Endothelial cell of umbilical vein (primary cell): ENCODE results near the gene P2RY6. TPM values are rescaled to one million over a fixed set of nuclear protein-coding genes. Genes with fewer than 3 reads are reported as not detected.

Source experiments
- BruUV-seq: library from RNA; stranded (reverse); fragments of 400-500 nt; replicated peaks from 2 replicates; lab custom pipeline; 2021; lab: Mats Ljungman, UMichigan
- CTCF ChIA-PET: fragments of 300-600, 350-600 bp; sonication (Branson Sonifier 250); formaldehyde crosslinking; loops from one replicate; lab custom pipeline; 2021; ENCODE audit warnings: antibody characterized with exemption, inconsistent platforms; lab: Charles Lee
- POLR2A ChIA-PET: fragments of 300-600, 350-600 bp; sonication (Branson Sonifier 250); formaldehyde crosslinking; loops from one replicate; lab custom pipeline; 2021; ENCODE audit warnings: antibody characterized with exemption, inconsistent platforms; lab: Charles Lee
- DNase-seq: peaks from one replicate; pipeline ENCODE4 v3.0.0-alpha.2; 2011; ENCODE audit warnings: low read depth, low spot score
- FAIRE-seq: peaks from 2 replicates; lab custom pipeline; 2011; peaks lifted over from hg19 to GRCh38; lab: Jason Lieb, UNC
- H2AFZ ChIP-seq: 2 replicates; pipeline ENCODE4 v1.6.0; 2012; ENCODE audit warnings: low read depth, low read length, control low read depth, inconsistent platforms
- H3K27ac ChIP-seq: 2 replicates; pipeline ENCODE4 v1.5.1; 2011; ENCODE audit warnings: low read depth, mild to moderate bottlenecking, control low read depth, low read length, moderate library complexity; ENCODE audit not compliant: insufficient read depth
- H3K27me3 ChIP-seq, 2 experiments: 2 replicates each; pipeline versions ENCODE4 v1.6.0 to v1.6.1; 2011; ENCODE audit warnings: low read length in 2 of 2, mixed read lengths in 1 of 2; ENCODE audit not compliant: control insufficient read depth in 2 of 2, insufficient read depth in 2 of 2
- H3K36me3 ChIP-seq, 2 experiments: 2 replicates in 1 of 2; 3 replicates in 1 of 2; pipeline ENCODE4 v1.5.1; 2011; ENCODE audit warnings: low read length in 2 of 2, mild to moderate bottlenecking in 1 of 2, moderate library complexity in 1 of 2; ENCODE audit not compliant: control insufficient read depth in 2 of 2, insufficient read depth in 2 of 2; ENCODE audit errors: extremely low read depth in 1 of 2
- H3K4me1 ChIP-seq: 3 replicates; pipeline ENCODE4 v1.5.1; 2011; ENCODE audit warnings: mild to moderate bottlenecking, low read length; ENCODE audit not compliant: control insufficient read depth, insufficient read depth; ENCODE audit errors: extremely low read depth
- H3K4me2 ChIP-seq: 2 replicates; pipeline ENCODE4 v1.6.1; 2011; ENCODE audit warnings: low read length, control low read depth, mixed read lengths; ENCODE audit not compliant: insufficient read depth
- H3K4me3 ChIP-seq, 3 experiments: fragments of 200-600 bp in 1 of 3; sonication (generic), shearing (Covaris generic) in 1 of 3; replicated peaks in 1 of 3; 2 replicates each; pipeline ENCODE4 v1.5.1; 2011 to 2016; ENCODE audit warnings: control low read depth in 3 of 3, low read length in 3 of 3, mild to moderate bottlenecking in 2 of 3, inconsistent platforms in 1 of 3, low read depth in 1 of 3, moderate library complexity in 1 of 3; ENCODE audit not compliant: insufficient read depth in 1 of 3
- H3K79me2 ChIP-seq: 2 replicates; pipeline ENCODE4 v1.6.0; 2012; ENCODE audit warnings: low read length, inconsistent platforms; ENCODE audit not compliant: control insufficient read depth, insufficient read depth
- H3K9ac ChIP-seq: replicated peaks from 2 replicates; pipeline ENCODE3; 2011; ENCODE audit warnings: low read length, control low read depth; ENCODE audit not compliant: insufficient read depth; ENCODE audit errors: extremely low read depth
- H3K9me1 ChIP-seq: replicated peaks from 3 replicates; pipeline ENCODE4 v1.6.0; 2011; ENCODE audit warnings: mild to moderate bottlenecking, low read length; ENCODE audit not compliant: control insufficient read depth, insufficient read depth; ENCODE audit errors: extremely low read depth
- H3K9me3 ChIP-seq: replicated peaks from 2 replicates; pipeline ENCODE4 v1.5.1; 2012; ENCODE audit warnings: low read length, inconsistent platforms; ENCODE audit not compliant: control insufficient read depth, insufficient read depth
- H4K20me1 ChIP-seq: replicated peaks from 2 replicates; pipeline ENCODE3; 2011; ENCODE audit warnings: mild to moderate bottlenecking, low read length; ENCODE audit not compliant: control insufficient read depth, insufficient read depth; ENCODE audit errors: extremely low read depth
- CTCF ChIP-seq, 2 donors: IDR thresholded peaks; 1 replicate in 1 of 2; 2 replicates in 1 of 2; pipeline ENCODE4 v1.5.1; 2011; ENCODE audit warnings: low read length in 2 of 2, mild to moderate bottlenecking in 2 of 2, moderate library complexity in 2 of 2, control low read depth in 1 of 2, inconsistent platforms in 1 of 2, low read depth in 1 of 2; ENCODE audit not compliant: insufficient read depth in 1 of 2; ENCODE audit errors: extremely low read depth in 1 of 2
- EZH2 ChIP-seq: IDR thresholded peaks from 2 replicates; pipeline ENCODE4 v1.6.1; 2012; ENCODE audit warnings: borderline replicate concordance, low read depth, mild to moderate bottlenecking, moderate library complexity, low read length, inconsistent platforms; ENCODE audit not compliant: severe bottlenecking
- FOS ChIP-seq: IDR thresholded peaks from 2 replicates; pipeline ENCODE4 v1.6.1; 2011; ENCODE audit warnings: mild to moderate bottlenecking, low read length, moderate library complexity, borderline replicate concordance; ENCODE audit not compliant: insufficient read depth
- GATA2 ChIP-seq: IDR thresholded peaks from 2 replicates; pipeline ENCODE4 v1.7.0; 2011; ENCODE audit warnings: low read depth, mild to moderate bottlenecking, moderate library complexity, mixed read lengths, low read length; ENCODE audit not compliant: insufficient read length, insufficient read depth
- JUN ChIP-seq: IDR thresholded peaks from 2 replicates; pipeline ENCODE4 v1.6.1; 2011; ENCODE audit warnings: borderline replicate concordance, low read depth; ENCODE audit not compliant: insufficient read length, insufficient read depth
- MAX ChIP-seq: IDR thresholded peaks from 2 replicates; pipeline ENCODE4 v1.6.1; 2011; ENCODE audit not compliant: insufficient read depth, insufficient read length
- MYC ChIP-seq: IDR thresholded peaks from one replicate; pipeline ENCODE4 v1.6.1; 2011; ENCODE audit warnings: mild to moderate bottlenecking, low read depth, low read length
- POLR2A ChIP-seq: IDR thresholded peaks from 2 replicates; pipeline ENCODE4 v1.6.1; 2012; ENCODE audit warnings: low read depth, mild to moderate bottlenecking, control low read depth, low read length
- POLR2AphosphoS5 ChIP-seq: IDR thresholded peaks from 2 replicates; pipeline ENCODE4 v1.6.1; 2012; ENCODE audit warnings: low read depth, mild to moderate bottlenecking, control low read depth, low read length, moderate library complexity; ENCODE audit not compliant: insufficient read depth
- dilution Hi-C: fragments of 300-500 bp; cut with MboI; formaldehyde crosslinking; loops from one replicate; pipeline ENCODE4 v1.15.0; 2019; ENCODE audit warnings: low sequenced_read_pairs; ENCODE audit not compliant: extremely low pct_ligation_motif_present
- intact Hi-C: fragments of 100-400 bp; cut with micrococcal nuclease; formaldehyde crosslinking; loops from one replicate; pipeline ENCODE4 v1.10.0; 2022
- polyA plus RNA-seq, 4 experiments: library from polyadenylated mRNA; depleted of rRNA in 3 of 4; stranded (reverse) in 3 of 4; unstranded in 1 of 4; fragments of >200 nt; gene quantifications; 2 replicates each; pipeline versions ENCODE4 v1.2.1 to v1.2.3, GENCODE V29; 2011 to 2012; ENCODE audit warnings: missing spikeins in 1 of 4
- total RNA-seq: library from RNA; stranded (reverse); gene quantifications from 2 replicates; pipeline ENCODE4 v1.2.3, GENCODE V29; 2021

Gene P2RY6
- total and polyA plus RNA-seq, 2 donors (not counting 3 experiments of a cell fraction or from before 2014, with no cell fraction given): 0.47 TPM; not detected in 1

- no peak for DNase-seq
- no peak for FAIRE-seq
- Histone ChIP-seq H3K27me3 (no peaks in the 10 kb centered on the region), H3K4me1 (peaks cover 17% of the 10 kb centered on the region), H3K36me3 (no peaks in the 10 kb centered on the region), H3K9me3 (no peaks in the 10 kb centered on the region), H3K4me3 (no peak overlapping the region), H3K79me2 (no peaks in the 10 kb centered on the region), H3K9ac (no peak overlapping the region), H2AFZ (peak overlapping the region; percentile 3), H3K4me2 (no peak overlapping the region), H3K9me1 (no peaks in the 10 kb centered on the region), H4K20me1 (no peaks in the 10 kb centered on the region), H3K27ac (no peak overlapping the region)
- intact Hi-C loops: loop anchor here (2.0 kb wide), 1 partner anchor 565 kb away; no protein-coding TSS in a partner anchor
- dilution Hi-C loops: no loop called here
- no TSS peak for BruUV-seq
- ChIA-PET CTCF (interaction anchor here (1.1 to 7.5 kb wide), 8 partner anchors 13 to 562 kb away, joined by 3 to 110 read pairs (median 4); no protein-coding TSS in a partner anchor), POLR2A (no interaction called here)
- no peak for TF ChIP-seq POLR2AphosphoS5
- no peak for TF ChIP-seq CTCF (IDR thresholded peaks at IDR 0.05; ENCODE audit: extremely low read depth in 1 of 2, insufficient read depth in 1 of 2, low read depth in 1 of 2, low read length in 2 of 2)
- no peak for TF ChIP-seq POLR2A
- TF ChIP-seq FOS: no peak
- no peak for TF ChIP-seq MAX
- TF ChIP-seq JUN: no peak
- no peak for TF ChIP-seq GATA2
- no peak for TF ChIP-seq EZH2
- no peak for TF ChIP-seq MYC
Observed at GRCh38 chr11:73287400-73288101, 15.4 kb downstream of the P2RY6 start.
